GM12891 (cell line): Measurements from ENCODE around the gene CELA3A.
A peak's percentile ranks its signal among the peaks of the same experiment; 100 is the strongest.

Experiments used
- POLR2A ChIP-seq: IDR thresholded peaks from 2 replicates; pipeline ENCODE4 v1.6.1; 2011; ENCODE audit warnings: low read depth, low read length, control low read depth
- POLR2AphosphoS5 ChIP-seq: IDR thresholded peaks from 2 replicates; pipeline ENCODE4 v1.6.1; 2011; ENCODE audit warnings: low read depth, low read length, control low read depth
- SPI1 ChIP-seq: IDR thresholded peaks from 2 replicates; pipeline ENCODE4 v1.6.1; 2011; ENCODE audit warnings: low read depth, low read length, control low read depth
- TAF1 ChIP-seq: IDR thresholded peaks from 2 replicates; pipeline ENCODE4 v1.6.1; 2011; ENCODE audit warnings: low read depth, low read length, control low read depth

GRCh38 chr1:21956720-21957552 lies 44.5 kb upstream of the CELA3A start:
- TF ChIP-seq POLR2AphosphoS5 = no peak
- TF ChIP-seq POLR2A = no peak
- TF ChIP-seq TAF1 = no peak
- 0 out of 2 replicates have a peak, but pooled peaks have one; percentile 3 for TF ChIP-seq SPI1
